Kidney (tissue), 14 donors: ENCODE data around the gene AKR1A1. TPM values are rescaled to one million over a fixed set of nuclear protein-coding genes. Genes with fewer than 3 reads are reported as not detected.

Experiments
- DNase-seq, 5 donors: peaks; one replicate each; pipeline ENCODE4 v3.0.0-alpha.2; 2013 to 2020
- FAIRE-seq: peaks from 2 replicates; lab custom pipeline; 2012; peaks lifted over from hg19 to GRCh38; lab: Jason Lieb, UNC
- H3K27ac ChIP-seq, 2 donors: one replicate each; pipeline ENCODE4 v1.7.0; 2013; ENCODE audit warnings: low read depth in 2 of 2, low read length in 2 of 2, inconsistent platforms in 1 of 2
- H3K27me3 ChIP-seq: one replicate; pipeline ENCODE4 v1.7.1; 2013; ENCODE audit warnings: low read length, inconsistent platforms; ENCODE audit not compliant: control insufficient read depth, insufficient read depth
- H3K36me3 ChIP-seq, 3 donors: one replicate each; pipeline versions ENCODE4 v1.7.0 to v1.7.1; 2013; ENCODE audit warnings: low read length in 3 of 3, control low read depth in 1 of 3, inconsistent platforms in 1 of 3; ENCODE audit not compliant: insufficient read depth in 3 of 3, control insufficient read depth in 2 of 3
- H3K4me1 ChIP-seq, 3 donors: one replicate each; pipeline versions ENCODE4 v1.7.0 to v1.7.1; 2013; ENCODE audit warnings: low read length in 3 of 3, inconsistent platforms in 1 of 3, low read depth in 1 of 3; ENCODE audit not compliant: control insufficient read depth in 2 of 3, insufficient read depth in 2 of 3
- H3K4me3 ChIP-seq, 3 donors: one replicate each; pipeline versions ENCODE4 v1.7.0 to v1.8.1; 2013; ENCODE audit warnings: low read length in 3 of 3, control low read depth in 1 of 3, inconsistent platforms in 1 of 3
- H3K9ac ChIP-seq, 3 donors: one replicate each; pipeline versions ENCODE4 v1.7.0 to v1.7.1; 2013; ENCODE audit warnings: low read length in 3 of 3, control low read depth in 1 of 3, inconsistent platforms in 1 of 3
- H3K9me3 ChIP-seq, 3 donors: one replicate each; pipeline versions ENCODE4 v1.7.0 to v1.7.1; 2013; ENCODE audit warnings: low read length in 3 of 3, control low read depth in 1 of 3, inconsistent platforms in 1 of 3; ENCODE audit not compliant: control insufficient read depth in 2 of 3, insufficient read depth in 1 of 3
- CTCF ChIP-seq: IDR thresholded peaks from 3 replicates; pipeline ENCODE4 v1.5.1; 2012; ENCODE audit warnings: mild to moderate bottlenecking, moderate library complexity, borderline replicate concordance; ENCODE audit not compliant: insufficient read depth; ENCODE audit errors: extremely low read depth
- intact Hi-C: fragments of 100-400 bp; cut with DNase I; formaldehyde crosslinking; loops from one replicate; pipeline ENCODE4 v1.11.1; 2022
- polyA plus RNA-seq: library from polyadenylated mRNA; stranded (reverse); fragments of 350-450 nt; fragmentation: Illumina TruSeq; extraction: RNeasy Lipid Tissue Mini Kit (QIAGEN cat#74804); gene quantifications from one replicate; pipeline ENCODE4 v1.2.3, GENCODE V29; 2014; ENCODE audit warnings: low read depth, low replicate concordance; ENCODE audit not compliant: insufficient read depth
- total RNA-seq: library from RNA; stranded (reverse); fragmentation: NEBNext Ultra II Directional; extraction: Animal tissue kit (Norgen Biotek cat#: 25700); gene quantifications from one replicate; pipeline ENCODE4 v1.2.1, GENCODE V29; 2021
- donor health status: control.
- donor health status: control.
- donor health status: control.
- donor health status: control.
- donor health status: control.
- donor health status: DM: yes; HTN: yes; CAD: no.
- donor health status: Normal renal cell carcinoma (clear cell type).

AKR1A1 gene
- total and polyA plus RNA-seq, 2 donors from 2014 or later: 147 to 431 TPM

GRCh38 chr1:45554198-45554597 lies 3.6 kb downstream of the AKR1A1 start:
- Histone ChIP-seq H3K4me3 (no peak overlapping the region), H3K4me1 (peaks cover 4 to 21% (median 9%) of the 10 kb centered on the region in 3 donors), H3K36me3 (peaks cover 0 to 5% (median 0%) of the 10 kb centered on the region in 3 donors), H3K27ac (no peak overlapping the region), H3K9me3 (no peaks in the 10 kb centered on the region), H3K9ac (no peak overlapping the region), H3K27me3 (no peaks in the 10 kb centered on the region)
- no peak for FAIRE-seq
- no peak for TF ChIP-seq CTCF
- intact Hi-C loops: no loop called here
- DNase-seq: peak in 1 of 5 donors; percentile 4

- DNase-seq (peak in 1 of 5 donors; percentile 49), FAIRE-seq (no peak)
- H3K27ac ChIP-seq: no peak overlapping the region
- H3K4me1 ChIP-seq: peaks cover under 1 to 16% (median 10%) of the 10 kb centered on the region in 3 donors
- peaks cover 0 to 11% (median 0%) of the 10 kb centered on the region in 3 donors for H3K36me3 ChIP-seq
- intact Hi-C loops: no loop called here
- no peak for TF ChIP-seq CTCF
- no peak overlapping the region for H3K4me3 ChIP-seq
- no peak overlapping the region for H3K9ac ChIP-seq
- no peaks in the 10 kb centered on the region for H3K9me3 ChIP-seq
- H3K27me3 ChIP-seq: no peaks in the 10 kb centered on the region
Observed at GRCh38 chr1:45557422-45557944, 6.9 kb downstream of the AKR1A1 start.

GRCh38 chr1:45563843-45564242 lies 13.2 kb downstream of the AKR1A1 start:
- Histone ChIP-seq H3K4me1 (peaks cover 0 to 11% (median 2%) of the 10 kb centered on the region in 3 donors), H3K27me3 (no peaks in the 10 kb centered on the region), H3K27ac (no peak overlapping the region), H3K9me3 (no peaks in the 10 kb centered on the region), H3K36me3 (peaks cover 2 to 30% (median 18%) of the 10 kb centered on the region in 3 donors), H3K9ac (no peak overlapping the region), H3K4me3 (no peak overlapping the region)
- no peak for TF ChIP-seq CTCF
- intact Hi-C loops: loop anchor here (10.0 kb wide), 1 partner anchor 49 kb away; no protein-coding TSS in a partner anchor
- no peak for FAIRE-seq
- DNase-seq: no peak
